ENCODE results near the gene FAT3.
A peak's percentile ranks its signal among the peaks of the same experiment; 100 is the strongest.

FAT3 gene

DNA sequence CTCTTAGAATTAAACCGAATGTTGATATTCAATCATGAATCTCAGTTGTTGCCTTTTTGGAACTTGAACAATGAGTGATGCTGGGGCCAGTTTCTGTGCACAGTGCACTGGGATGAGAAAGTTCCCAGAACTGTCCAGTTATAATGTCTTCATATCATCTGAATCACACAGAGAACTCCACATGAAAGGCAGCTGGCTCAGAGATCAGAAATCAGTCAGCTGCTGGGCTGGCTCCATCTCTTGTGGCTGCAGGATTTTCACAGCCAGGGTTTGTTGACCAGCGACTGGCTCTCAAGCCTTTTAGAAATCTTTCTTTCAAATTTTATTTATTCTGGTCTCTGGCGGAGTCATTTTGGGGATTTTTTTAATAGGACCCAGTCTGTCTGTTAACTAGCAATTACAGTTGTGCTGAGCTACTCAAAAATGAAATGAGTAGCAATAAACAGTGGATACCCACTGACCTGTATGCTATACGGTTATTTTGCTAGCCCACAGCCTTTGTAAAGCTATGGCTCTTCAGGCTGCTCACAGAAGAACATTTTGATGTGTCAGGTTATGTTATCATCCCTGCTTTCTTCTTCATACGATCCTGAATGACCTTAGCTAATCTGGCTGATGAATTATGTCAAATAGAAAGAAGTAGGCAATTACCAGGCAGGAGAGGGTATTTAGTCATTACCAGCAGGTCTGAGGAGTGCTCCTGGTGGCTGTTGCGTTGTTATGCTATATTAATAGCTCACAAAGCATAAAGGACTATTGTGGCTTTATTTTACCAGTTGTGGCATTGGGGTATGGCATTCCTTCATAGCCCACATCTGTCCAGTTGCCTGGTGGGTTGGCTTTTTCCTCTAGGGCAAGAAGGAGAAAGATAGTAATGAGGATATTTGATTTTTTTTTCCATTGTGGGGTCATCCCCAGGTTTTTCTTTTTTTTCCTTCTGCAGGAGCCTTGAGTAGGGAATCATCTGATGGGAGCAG is 3.6 kb downstream of the FAT3 start:
- no peak for DNase-seq (ENCODE audit: low read depth)

DNA sequence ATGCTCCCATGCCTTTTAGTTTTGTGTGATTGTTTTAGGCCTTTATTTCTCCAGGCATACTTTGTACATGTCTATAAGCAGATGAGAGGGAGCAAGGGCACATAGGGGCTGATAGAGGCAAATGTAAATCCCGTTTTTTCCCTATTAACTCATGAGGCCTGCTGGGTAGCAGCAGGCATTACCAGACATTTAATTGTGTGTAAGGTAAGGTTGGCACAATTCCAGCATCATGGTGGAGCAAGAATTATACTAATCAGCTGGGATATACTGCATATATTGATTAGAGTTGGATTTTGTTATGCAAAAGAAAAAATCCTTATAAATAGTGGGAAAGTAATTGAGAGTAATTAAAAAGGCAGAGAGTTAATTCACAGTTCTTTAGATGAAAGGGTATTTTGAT is 12.2 kb downstream of the FAT3 start:
- DNase-seq (ENCODE audit: low read depth), result no peak

DNA sequence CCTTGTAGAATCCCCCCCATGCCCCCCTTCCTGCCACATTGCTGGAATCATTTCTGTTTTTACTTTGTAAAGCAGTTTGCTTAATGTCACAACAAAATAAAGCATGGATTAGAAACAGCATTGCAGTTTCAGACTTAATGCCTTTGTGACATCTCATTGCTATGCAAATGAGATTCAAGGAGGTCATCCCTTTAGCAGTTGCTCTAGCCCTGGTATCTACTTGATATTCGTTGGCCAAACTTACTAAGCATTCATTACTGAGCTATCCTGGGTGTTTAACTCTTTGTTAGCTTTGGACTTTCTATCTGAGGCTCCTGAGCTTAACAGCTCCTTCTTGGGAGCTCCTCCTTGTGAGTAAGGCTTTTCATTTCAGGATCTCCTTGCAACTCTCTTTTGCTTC is 16.3 kb downstream of the FAT3 start:
- DNase-seq (ENCODE audit: low read depth), result no peak

DNA sequence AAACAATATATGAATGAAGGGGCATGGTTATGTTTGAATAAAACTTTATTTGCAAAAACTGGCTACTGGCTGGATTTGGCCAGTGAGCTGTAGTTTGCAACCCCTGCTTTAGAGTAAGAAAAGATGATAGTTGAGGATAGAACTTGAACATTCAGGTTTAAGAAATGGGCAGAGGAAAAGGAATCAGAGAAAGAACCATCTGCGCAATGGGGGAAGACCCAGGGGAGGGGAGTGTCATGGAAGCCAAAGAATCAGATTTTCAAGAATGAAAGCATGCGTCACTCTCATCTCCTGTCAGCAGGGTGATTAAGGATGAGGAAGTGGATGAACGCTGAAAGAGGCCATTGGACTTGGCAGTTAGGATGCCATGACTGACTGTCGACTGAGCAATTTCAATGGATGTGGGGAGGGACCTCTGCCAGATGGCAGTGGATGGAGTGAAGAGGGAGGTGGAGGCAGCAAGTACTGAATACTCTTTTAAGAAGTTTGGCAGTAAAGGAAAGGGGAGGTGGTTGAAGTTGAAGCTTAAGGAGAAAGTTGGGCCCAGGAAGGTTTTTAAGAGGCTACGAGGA is 21.2 kb downstream of the FAT3 start:
- no peak for DNase-seq (ENCODE audit: low read depth)

DNA sequence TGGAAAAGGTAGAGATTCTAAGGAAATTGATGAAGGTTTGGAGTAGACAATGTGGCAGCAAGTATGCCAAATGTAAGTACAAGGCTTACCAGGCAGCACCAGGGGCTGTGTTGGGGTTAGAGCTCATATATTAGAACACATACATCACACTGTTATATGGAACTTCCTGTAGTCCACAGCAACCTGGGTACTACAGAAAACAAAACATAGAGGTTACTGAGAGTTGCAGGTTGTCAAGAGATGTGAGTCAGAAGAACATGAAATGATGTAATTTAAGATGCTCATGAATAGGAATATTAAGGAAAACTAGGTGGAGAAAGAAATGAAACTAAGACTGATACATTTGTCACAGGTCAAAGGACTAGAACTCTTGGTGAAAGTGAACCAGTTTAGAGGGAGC is 22.0 kb downstream of the FAT3 start:
- no peak for DNase-seq (ENCODE audit: low read depth)

DNA sequence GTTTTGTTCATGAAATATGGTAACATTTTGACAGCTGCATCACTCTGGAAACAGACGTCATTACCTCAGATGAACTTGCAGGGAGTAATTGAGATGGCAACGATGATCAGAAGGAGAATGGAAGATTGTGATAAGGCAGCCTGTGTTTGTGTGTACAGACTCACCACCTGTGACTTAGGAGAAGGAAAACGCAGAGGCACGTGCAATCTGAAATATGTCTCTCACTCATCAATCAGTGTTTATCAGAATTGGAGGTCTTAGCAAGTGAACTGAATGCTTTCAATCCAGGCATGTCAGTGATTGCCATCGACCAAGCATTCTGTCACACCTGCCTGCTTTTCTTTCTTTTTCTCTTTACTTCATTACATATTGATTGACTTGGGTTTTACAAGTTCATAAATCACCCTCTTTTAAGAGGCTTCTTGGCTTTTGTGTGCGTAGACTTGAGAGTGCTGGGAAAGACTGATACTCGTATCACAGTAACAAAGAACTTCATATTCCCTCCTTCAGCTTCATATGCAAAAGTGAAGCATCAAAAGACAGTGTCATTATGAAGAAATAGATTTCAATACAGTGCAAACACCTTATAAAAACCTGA is 24.6 kb downstream of the FAT3 start:
- DNase-seq (ENCODE audit: low read depth), result no peak

DNA sequence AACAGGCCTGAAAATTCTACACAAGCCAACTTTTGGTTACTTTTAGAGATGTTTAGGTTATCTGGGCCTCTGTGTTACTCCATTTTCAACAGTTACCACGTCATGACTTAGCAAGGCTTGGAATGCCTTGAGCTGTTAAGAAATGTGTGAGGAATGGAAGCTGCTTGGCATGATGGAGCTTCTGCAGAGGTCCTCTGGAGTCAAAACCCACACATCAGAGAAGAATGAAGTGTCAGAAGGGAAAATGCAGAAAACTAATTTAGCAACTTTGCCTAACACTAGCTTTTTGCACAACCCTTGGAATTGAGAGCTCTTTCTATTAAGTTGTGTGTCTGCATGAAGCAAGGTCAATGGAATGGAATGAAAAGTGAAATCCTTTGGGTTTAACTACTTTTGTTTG is 27.4 kb downstream of the FAT3 start:
- peak; percentile 25 for DNase-seq (ENCODE audit: low read depth)

DNA sequence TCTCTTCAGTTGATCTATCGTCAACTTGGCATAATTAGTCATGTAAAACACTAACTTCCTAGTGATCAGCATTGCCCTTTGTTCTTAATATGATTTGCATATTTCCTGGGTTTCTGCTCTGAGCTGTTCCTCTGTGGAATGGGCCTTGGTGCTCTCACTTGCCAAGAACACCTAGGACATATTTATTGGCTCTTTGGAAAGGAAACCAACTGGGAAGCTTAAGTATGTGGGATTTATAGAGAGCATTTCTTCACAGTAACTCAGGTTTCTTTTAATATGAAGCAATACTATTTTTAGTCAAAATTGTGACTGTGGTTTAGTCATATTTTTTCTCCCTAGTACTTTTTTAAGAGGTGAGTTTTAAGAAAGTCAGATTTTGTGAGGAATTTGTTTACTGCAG is 28.8 kb downstream of the FAT3 start:
- DNase-seq (ENCODE audit: low read depth), result no peak

DNA sequence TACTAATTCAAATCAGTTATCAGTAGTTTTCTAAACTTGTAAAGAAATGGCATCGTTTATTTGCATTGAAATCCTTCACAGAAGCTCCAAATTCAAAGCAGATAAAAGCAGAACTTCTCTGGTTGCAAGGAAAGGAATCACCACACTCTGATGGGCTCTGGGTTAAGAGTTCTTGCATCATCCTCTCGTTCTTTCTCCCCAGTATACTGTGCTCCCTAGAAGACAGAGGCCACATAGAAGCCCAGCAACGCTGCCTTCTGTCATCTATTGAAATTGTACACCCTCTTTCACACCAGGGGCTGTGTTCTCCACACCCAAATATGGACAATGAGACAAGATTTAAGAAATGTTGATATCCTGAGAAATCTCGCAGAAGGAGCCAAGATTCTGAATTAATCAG is 29.3 kb downstream of the FAT3 start:
- no peak for DNase-seq (ENCODE audit: low read depth)

DNA sequence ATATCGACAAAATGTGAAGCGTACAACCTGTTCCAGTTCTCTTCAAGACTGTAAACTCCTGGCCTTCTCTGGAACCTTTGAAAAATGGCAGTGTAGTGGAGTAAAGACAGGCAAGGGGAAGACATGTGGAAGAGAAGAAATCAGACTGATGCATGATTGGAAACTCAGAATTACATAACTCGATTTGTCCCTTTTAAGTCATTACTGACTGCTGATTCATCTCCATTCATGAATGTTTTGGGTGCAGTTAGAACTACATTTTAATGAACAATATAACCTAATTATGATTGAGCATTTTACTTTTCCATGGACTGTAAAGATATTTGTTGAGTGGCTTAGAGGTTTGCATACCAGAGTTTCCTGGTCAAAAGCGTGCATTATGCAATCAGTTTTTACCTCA is 32.9 kb downstream of the FAT3 start:
- no peak for DNase-seq (ENCODE audit: low read depth)

DNA sequence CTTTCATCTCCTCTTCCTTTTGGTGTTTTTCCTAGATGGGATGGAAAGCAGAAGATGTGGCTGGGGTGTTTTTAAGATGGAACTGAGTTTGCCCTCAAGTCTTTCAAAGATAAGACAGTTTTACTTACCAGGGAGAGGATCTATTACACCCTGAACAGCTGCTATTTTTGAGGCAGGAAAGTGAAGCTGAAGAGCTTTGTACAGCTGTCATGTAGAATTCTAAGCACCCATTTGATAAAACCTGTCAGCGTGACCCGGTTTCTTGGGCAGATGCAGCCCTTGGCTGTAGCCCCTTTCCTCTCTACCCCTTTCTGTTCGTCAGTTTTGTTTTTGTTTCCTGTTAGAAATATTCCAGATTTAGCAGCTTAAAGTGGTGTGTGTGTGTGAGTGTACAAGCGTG is 35.2 kb downstream of the FAT3 start:
- DNase-seq (ENCODE audit: low read depth), result no peak

DNA sequence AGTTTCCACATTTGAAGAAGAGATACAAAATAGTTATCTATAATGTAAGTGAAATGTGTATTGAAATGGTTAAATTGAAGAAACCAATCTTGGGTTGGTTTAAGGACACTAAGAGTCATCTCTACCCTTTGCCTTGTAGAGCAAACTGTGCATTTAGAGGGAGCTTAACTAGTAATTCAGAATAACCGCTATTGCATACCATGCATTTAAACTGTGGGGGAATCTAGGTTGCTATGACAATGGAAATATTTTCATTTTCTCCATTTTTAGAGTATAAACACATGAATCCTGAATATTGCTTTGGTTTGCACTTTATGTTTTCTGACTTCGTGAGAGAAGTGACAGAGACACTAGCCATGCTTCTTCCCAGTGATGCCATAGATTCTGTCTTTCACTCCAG is 39.7 kb downstream of the FAT3 start:
- peak; percentile 11 for DNase-seq (ENCODE audit: low read depth)

DNA sequence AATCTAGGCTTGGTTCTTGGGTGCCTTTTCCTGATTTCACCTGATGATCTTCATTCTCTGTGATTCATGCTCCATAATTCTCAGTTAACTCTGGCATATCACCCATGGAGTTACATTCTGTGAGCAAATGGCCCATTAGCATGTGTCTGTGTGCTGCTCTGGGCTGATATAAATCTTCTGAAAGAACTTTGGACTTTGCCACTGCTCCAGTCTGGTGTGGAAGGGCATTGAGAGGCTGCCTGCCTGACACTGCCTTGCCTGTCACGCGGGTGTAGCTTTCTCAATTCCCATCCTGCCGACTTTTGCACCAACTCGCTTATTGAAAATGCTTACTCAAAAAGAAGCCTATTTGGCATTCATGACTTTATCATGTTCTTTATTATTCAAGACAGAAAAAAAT is 42.2 kb downstream of the FAT3 start:
- no peak for DNase-seq (ENCODE audit: low read depth)

DNA sequence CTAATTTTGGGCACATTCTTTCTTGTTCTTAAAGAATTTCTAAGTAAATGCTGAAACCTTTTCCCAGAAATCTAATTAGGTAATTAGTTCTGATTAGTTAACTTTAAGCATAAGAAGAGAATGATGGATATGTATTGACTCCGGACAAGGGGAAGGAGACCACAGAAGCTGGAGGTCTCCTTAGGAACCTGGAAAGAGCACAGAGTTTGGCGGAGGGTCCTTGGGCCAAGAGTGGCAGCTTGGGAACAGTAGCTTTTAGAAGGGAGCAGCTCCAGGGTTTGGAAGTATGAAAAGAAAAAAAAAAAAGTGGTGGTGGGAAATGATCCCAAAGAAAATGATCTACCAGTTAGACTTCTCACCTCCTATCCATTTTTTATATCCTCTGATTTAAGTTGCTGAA is 42.7 kb downstream of the FAT3 start:
- DNase-seq (ENCODE audit: low read depth), result no peak

DNA sequence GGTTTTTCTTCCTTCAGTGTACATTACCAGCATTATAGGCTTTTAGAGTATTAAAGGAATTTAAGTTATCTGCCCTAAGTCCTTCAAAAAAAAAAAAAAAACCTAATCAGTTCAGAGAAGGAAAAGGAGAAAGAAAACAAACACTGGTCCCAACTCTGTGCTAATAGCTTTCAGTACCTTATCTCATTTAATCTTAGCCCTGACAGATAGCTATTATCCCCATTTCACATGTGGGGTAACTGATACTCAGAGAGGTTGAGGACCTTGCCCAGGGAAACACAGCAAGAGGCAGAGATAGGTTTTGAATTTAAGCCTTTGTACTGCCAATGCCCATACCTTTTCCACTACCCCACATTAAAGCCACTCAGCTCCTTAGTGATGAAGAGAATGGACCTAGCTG is 43.4 kb downstream of the FAT3 start:
- no peak for DNase-seq (ENCODE audit: low read depth)

DNA sequence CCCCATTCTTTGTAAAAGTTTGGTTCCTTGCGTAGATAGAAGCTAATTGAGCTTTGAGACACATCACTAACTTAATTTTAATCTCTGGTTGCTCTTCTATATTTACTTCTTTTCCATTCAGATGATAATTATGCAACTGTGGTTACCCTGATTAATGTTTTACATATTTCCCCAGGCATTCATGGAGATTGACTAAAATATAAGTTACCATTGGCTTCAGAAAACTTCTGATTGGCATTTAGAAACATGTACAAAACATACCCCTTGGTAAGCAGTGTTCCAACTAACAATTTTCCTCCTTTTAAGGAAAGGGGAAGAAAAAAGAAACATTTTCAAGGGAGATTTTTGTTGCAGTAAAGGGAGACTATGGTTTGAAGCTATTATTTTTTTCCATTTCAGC is 43.9 kb downstream of the FAT3 start:
- no peak for DNase-seq (ENCODE audit: low read depth)

DNA sequence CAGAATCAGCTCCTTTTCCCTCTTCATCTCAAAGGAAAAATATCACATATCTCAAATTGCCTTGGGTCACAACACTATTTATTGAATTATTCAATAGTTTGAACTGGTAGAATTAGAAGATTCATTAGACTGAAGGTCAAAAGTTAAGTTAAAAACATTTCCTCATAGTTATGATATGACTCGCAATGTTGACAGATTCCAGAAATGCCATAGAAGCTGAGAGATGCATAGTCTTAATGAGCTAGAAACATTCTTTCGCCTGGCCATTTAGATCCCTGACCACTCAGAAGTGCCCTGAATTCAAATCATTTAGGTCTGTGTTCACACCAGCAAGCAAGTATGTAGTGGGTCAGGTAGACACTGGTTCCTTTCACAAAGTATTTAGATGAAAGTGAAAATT is 44.4 kb downstream of the FAT3 start:
- peak; percentile 69 for DNase-seq (ENCODE audit: low read depth)

DNA sequence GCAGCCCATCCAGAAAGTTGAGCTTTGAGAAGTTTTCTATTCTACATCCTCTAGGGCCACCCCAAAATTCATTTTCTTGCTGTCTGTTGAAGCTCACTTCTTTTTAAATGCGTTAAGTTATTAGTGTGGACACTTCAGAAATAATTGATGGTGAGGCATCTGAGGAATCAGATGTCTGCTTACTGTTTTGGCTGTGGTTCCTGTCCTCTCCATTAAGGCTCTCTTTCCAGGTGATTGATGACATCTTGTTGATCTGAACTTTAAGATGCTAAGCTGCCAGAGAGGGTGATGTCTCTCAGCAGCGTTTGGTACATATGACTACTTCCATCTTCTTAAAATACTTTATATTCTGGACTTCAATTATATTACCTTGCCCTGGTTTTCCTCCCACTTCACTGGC is 45.2 kb downstream of the FAT3 start:
- no peak for DNase-seq (ENCODE audit: low read depth)

DNA sequence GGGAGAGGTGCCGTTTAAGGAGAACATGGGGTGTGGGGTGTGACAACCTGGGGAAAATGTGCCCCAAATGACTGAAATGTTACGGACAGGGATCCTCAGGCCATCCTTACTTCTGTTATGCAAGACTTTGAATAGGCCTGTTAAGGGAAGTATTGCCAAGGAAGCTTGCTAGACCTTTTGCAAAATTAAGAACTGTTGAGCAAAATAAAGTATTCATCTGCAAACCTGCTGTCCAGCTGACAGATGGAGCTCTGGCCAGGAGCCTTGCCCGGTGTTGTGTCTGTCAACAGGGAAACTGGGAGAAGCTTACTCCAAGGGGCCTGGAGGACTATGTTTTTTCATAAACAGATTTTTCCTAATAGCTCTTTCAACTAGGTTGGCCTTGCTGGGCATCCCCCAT is 48.0 kb downstream of the FAT3 start:
- no peak for DNase-seq (ENCODE audit: low read depth)

Measured in iris pigment epithelial cell (primary cell).